Measurements from ENCODE around the gene COMMD3. TPM values are rescaled to one million over a fixed set of nuclear protein-coding genes. Genes with fewer than 3 reads are reported as not detected.
A peak's percentile ranks its signal among the peaks of the same experiment; 100 is the strongest.

The COMMD3 gene
- polyA plus RNA-seq, 1 donor from 2014 or later: 85.0 TPM

- Mint-ChIP-seq H3K9me3 (no peaks in the 10 kb centered on the region), H3K4me1 (peaks cover 35 to 46% (median 44%) of the 10 kb centered on the region in 3 donors), H3K27ac (peak overlapping the region; percentile 88 to 94 (median 90)), H3K4me3 (peak overlapping the region; percentile 87 to 95 (median 94)), H3K27me3 (peaks cover 14% of the 10 kb centered on the region), H3K36me3 (no peaks in the 10 kb centered on the region)
Measured at GRCh38 chr10:22324413-22324812, 8.2 kb downstream of the COMMD3 start.

- no peaks in the 10 kb centered on the region for H3K9me3 Mint-ChIP-seq
- H3K27ac Mint-ChIP-seq: peak overlapping the region; percentile 88 to 94 (median 90)
- H3K4me1 Mint-ChIP-seq: peaks cover 33 to 49% (median 41%) of the 10 kb centered on the region in 3 donors
- no peaks in the 10 kb centered on the region for H3K36me3 Mint-ChIP-seq
- peak overlapping the region; percentile 87 to 95 (median 94) for H3K4me3 Mint-ChIP-seq
- H3K27me3 Mint-ChIP-seq: peaks cover 14% of the 10 kb centered on the region
Measured at GRCh38 chr10:22324893-22325271, 8.7 kb downstream of the COMMD3 start.

- H3K4me3 Mint-ChIP-seq: peak overlapping the region; percentile 87 to 96 (median 94)
- H3K27ac Mint-ChIP-seq: peak overlapping the region; percentile 95 to 98 (median 96)
- H3K36me3 Mint-ChIP-seq: no peaks in the 10 kb centered on the region
- no peaks in the 10 kb centered on the region for H3K9me3 Mint-ChIP-seq
- H3K27me3 Mint-ChIP-seq: peaks cover 14% of the 10 kb centered on the region
- H3K4me1 Mint-ChIP-seq: peaks cover 29 to 44% (median 38%) of the 10 kb centered on the region in 3 donors
Measured at GRCh38 chr10:22325272-22326144, 9.3 kb downstream of the COMMD3 start.

GRCh38 chr10:22326145-22326702, 10.0 kb downstream of the COMMD3 start:
- Mint-ChIP-seq H3K27ac (peak overlapping the region; percentile 95 to 98 (median 96)), H3K4me3 (peak overlapping the region; percentile 85 to 96 (median 90)), H3K9me3 (no peaks in the 10 kb centered on the region), H3K27me3 (peaks cover 14% of the 10 kb centered on the region), H3K4me1 (peaks cover 29 to 44% (median 38%) of the 10 kb centered on the region in 3 donors), H3K36me3 (no peaks in the 10 kb centered on the region)

- Mint-ChIP-seq H3K27ac (no peak overlapping the region), H3K9me3 (peaks cover 0 to 2% (median 0%) of the 10 kb centered on the region in 3 donors)
Measured at GRCh38 chr10:22329150-22329549, 13.0 kb downstream of the COMMD3 start.

GRCh38 chr10:22332116-22332692, 16.0 kb downstream of the COMMD3 start:
- Mint-ChIP-seq H3K27me3 (peaks cover 9% of the 10 kb centered on the region), H3K27ac (peak overlapping the region in 1 of 3 donors; percentile 98), H3K4me1 (peaks cover 16 to 30% (median 20%) of the 10 kb centered on the region in 3 donors), H3K9me3 (peaks cover 0 to 2% (median 2%) of the 10 kb centered on the region in 3 donors), H3K36me3 (peaks cover 2% of the 10 kb centered on the region), H3K4me3 (peak overlapping the region in 2 of 4 donors; percentile 89 to 94)

More at GRCh38 chr10:22329150-22329549, 13.0 kb downstream of the COMMD3 start:
- Mint-ChIP-seq H3K36me3 (no peaks in the 10 kb centered on the region), H3K27me3 (peaks cover 5% of the 10 kb centered on the region), H3K4me1 (peaks cover 22 to 45% (median 37%) of the 10 kb centered on the region in 3 donors), H3K4me3 (peak overlapping the region in 1 of 4 donors; percentile 31)

GRCh38 chr10:22333167-22333974, 17.2 kb downstream of the COMMD3 start:
- Mint-ChIP-seq H3K36me3 (peaks cover 2% of the 10 kb centered on the region), H3K27me3 (peaks cover 19% of the 10 kb centered on the region), H3K4me1 (peaks cover 16 to 30% (median 20%) of the 10 kb centered on the region in 3 donors), H3K27ac (peak overlapping the region; percentile 85 to 98 (median 94)), H3K4me3 (peak overlapping the region; percentile 71 to 94 (median 88)), H3K9me3 (peaks cover 0 to 2% (median 2%) of the 10 kb centered on the region in 3 donors)

- Mint-ChIP-seq H3K36me3 (peaks cover 2% of the 10 kb centered on the region), H3K4me1 (peaks cover 16 to 35% (median 20%) of the 10 kb centered on the region in 3 donors), H3K27ac (peak overlapping the region; percentile 85 to 98 (median 94)), H3K27me3 (peaks cover 22% of the 10 kb centered on the region), H3K4me3 (peak overlapping the region; percentile 71 to 94 (median 88)), H3K9me3 (peaks cover 0 to 2% (median 2%) of the 10 kb centered on the region in 3 donors)
Measured at GRCh38 chr10:22333975-22334282, 17.7 kb downstream of the COMMD3 start.

- H3K4me3 Mint-ChIP-seq: peak overlapping the region; percentile 88 to 97 (median 95)
Measured at GRCh38 chr10:22334414-22335172, 18.4 kb downstream of the COMMD3 start.

GRCh38 chr10:22335173-22335933, 19.2 kb downstream of the COMMD3 start:
- Mint-ChIP-seq H3K27me3 (peaks cover 25% of the 10 kb centered on the region), H3K4me1 (peaks cover 21 to 38% (median 26%) of the 10 kb centered on the region in 3 donors), H3K4me3 (peak overlapping the region; percentile 88 to 97 (median 95)), H3K36me3 (peaks cover 2% of the 10 kb centered on the region), H3K27ac (peak overlapping the region; percentile 95 to 100 (median 98)), H3K9me3 (peaks cover 0 to 5% (median 2%) of the 10 kb centered on the region in 3 donors)

More at GRCh38 chr10:22334414-22335172, 18.4 kb downstream of the COMMD3 start:
- H3K9me3 Mint-ChIP-seq: peaks cover 0 to 2% (median 2%) of the 10 kb centered on the region in 3 donors
- H3K27ac Mint-ChIP-seq: peak overlapping the region; percentile 95 to 100 (median 98)
- H3K36me3 Mint-ChIP-seq: peaks cover 2% of the 10 kb centered on the region
- peaks cover 16 to 34% (median 20%) of the 10 kb centered on the region in 3 donors for H3K4me1 Mint-ChIP-seq
- H3K27me3 Mint-ChIP-seq: peaks cover 22% of the 10 kb centered on the region

- H3K27ac Mint-ChIP-seq: peak overlapping the region in 1 of 3 donors; percentile 98
- H3K4me1 Mint-ChIP-seq: peaks cover 15 to 36% (median 16%) of the 10 kb centered on the region in 3 donors
- peak overlapping the region in 2 of 4 donors; percentile 55 to 93 for H3K4me3 Mint-ChIP-seq
- H3K27me3 Mint-ChIP-seq: peaks cover 38% of the 10 kb centered on the region
- peaks cover 0 to 8% (median 2%) of the 10 kb centered on the region in 3 donors for H3K9me3 Mint-ChIP-seq
- peaks cover 2% of the 10 kb centered on the region for H3K36me3 Mint-ChIP-seq
Measured at GRCh38 chr10:22338185-22338900, 22.2 kb downstream of the COMMD3 start.

GRCh38 chr10:22338931-22339330, 22.7 kb downstream of the COMMD3 start:
- peak overlapping the region in 1 of 3 donors; percentile 98 for H3K27ac Mint-ChIP-seq
- H3K9me3 Mint-ChIP-seq: peaks cover 0 to 8% (median 0%) of the 10 kb centered on the region in 3 donors
- H3K4me3 Mint-ChIP-seq: peak overlapping the region in 1 of 4 donors; percentile 93
- H3K27me3 Mint-ChIP-seq: peaks cover 42% of the 10 kb centered on the region
- peaks cover 2% of the 10 kb centered on the region for H3K36me3 Mint-ChIP-seq
- H3K4me1 Mint-ChIP-seq: peaks cover 10 to 36% (median 10%) of the 10 kb centered on the region in 3 donors

Measured in IgD-negative memory B cell (primary cell).